IgD-negative memory B cell (primary cell): Measurements from ENCODE around the gene NPFFR1. TPM values are rescaled to one million over a fixed set of nuclear protein-coding genes. Genes with fewer than 3 reads are reported as not detected.
"Not testable (repeated sequence)": the region's sequence is repeated elsewhere in the genome, so short reads cannot be mapped to it uniquely, and the experiment has no call there.

Experiments used
- H3K27ac Mint-ChIP-seq, 3 donors: one replicate each; pipeline ENCODE4 v1.8.0; 2020 to 2022; ENCODE audit warnings: mild to moderate bottlenecking in 3 of 3, mixed read lengths in 3 of 3, moderate library complexity in 1 of 3
- H3K27me3 Mint-ChIP-seq: one replicate; pipeline ENCODE4 v1.8.0; 2021; ENCODE audit warnings: mixed read lengths
- H3K36me3 Mint-ChIP-seq: one replicate; pipeline ENCODE4 v1.8.0; 2020; ENCODE audit warnings: mild to moderate bottlenecking, mixed read lengths
- H3K4me1 Mint-ChIP-seq, 3 donors: one replicate each; pipeline ENCODE4 v1.8.0; 2020 to 2022; ENCODE audit warnings: mixed read lengths in 3 of 3, mild to moderate bottlenecking in 1 of 3
- H3K4me3 Mint-ChIP-seq, 4 donors: one replicate each; pipeline ENCODE4 v1.8.0; 2020 to 2022; ENCODE audit warnings: mild to moderate bottlenecking in 4 of 4, mixed read lengths in 4 of 4, moderate library complexity in 3 of 4
- H3K9me3 Mint-ChIP-seq, 3 donors: one replicate each; pipeline ENCODE4 v1.8.0; 2020 to 2021; ENCODE audit warnings: mixed read lengths in 3 of 3, mild to moderate bottlenecking in 1 of 3
- polyA plus RNA-seq: library from polyadenylated mRNA; unstranded; fragments of 300-500 nt; fragmentation: Illumina TruSeq; gene quantifications from one replicate; pipeline ENCODE4 v1.2.3, GENCODE V29; 2021

NPFFR1 gene
- polyA plus RNA-seq, 1 donor from 2014 or later: not detected

- not testable (repeated sequence) for H3K27ac Mint-ChIP-seq, H3K4me1 Mint-ChIP-seq, H3K4me3 Mint-ChIP-seq, H3K36me3 Mint-ChIP-seq, H3K27me3 Mint-ChIP-seq, H3K9me3 Mint-ChIP-seq
Observed at GRCh38 chr10:70239986-70240385, 43.8 kb downstream of the NPFFR1 start.

- not testable (repeated sequence) for H3K9me3 Mint-ChIP-seq, H3K27ac Mint-ChIP-seq, H3K4me3 Mint-ChIP-seq, H3K4me1 Mint-ChIP-seq, H3K36me3 Mint-ChIP-seq, H3K27me3 Mint-ChIP-seq
Observed at GRCh38 chr10:70239077-70239976, 44.5 kb downstream of the NPFFR1 start.

DNA sequence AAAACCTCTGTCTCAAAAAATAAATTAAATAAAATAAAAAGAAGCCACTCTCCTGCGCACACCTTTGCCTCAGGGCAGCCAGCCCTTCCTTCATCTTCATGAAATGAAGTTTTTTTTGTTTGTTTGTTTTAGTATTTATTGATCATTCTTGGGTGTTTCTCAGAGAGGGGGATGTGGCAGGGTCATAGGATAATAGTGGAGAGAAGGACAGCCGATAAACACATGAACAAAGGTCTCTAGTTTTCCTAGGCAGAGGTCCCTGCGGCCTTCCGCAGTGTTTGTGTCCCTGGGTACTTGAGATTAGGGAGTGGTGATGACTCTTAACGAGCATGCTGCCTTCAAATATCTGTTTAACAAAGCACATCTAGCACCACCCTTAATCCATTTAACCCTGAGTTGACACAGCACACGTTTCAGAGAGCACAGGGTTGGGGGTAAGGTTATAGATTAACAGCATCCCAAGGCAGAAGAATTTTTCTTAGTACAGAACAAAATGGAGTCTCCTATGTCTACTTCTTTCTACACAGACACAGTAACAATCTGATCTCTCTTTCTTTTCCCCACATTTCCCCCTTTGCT is 45.8 kb downstream of the NPFFR1 start:
- not testable (repeated sequence) for H3K4me1 Mint-ChIP-seq, H3K27me3 Mint-ChIP-seq, H3K36me3 Mint-ChIP-seq, H3K27ac Mint-ChIP-seq, H3K4me3 Mint-ChIP-seq, H3K9me3 Mint-ChIP-seq

GRCh38 chr10:70234668-70235447 is 48.9 kb downstream of the NPFFR1 start:
- no peaks in the 10 kb centered on the region for H3K9me3 Mint-ChIP-seq
- H3K36me3 Mint-ChIP-seq: no peaks in the 10 kb centered on the region
- H3K4me3 Mint-ChIP-seq: peak overlapping the region in 3 of 4 donors; percentile 13 to 33 (median 22)
- H3K4me1 Mint-ChIP-seq: peaks cover 6 to 12% (median 10%) of the 10 kb centered on the region in 3 donors
- H3K27ac Mint-ChIP-seq: no peak overlapping the region
- no peaks in the 10 kb centered on the region for H3K27me3 Mint-ChIP-seq

DNA sequence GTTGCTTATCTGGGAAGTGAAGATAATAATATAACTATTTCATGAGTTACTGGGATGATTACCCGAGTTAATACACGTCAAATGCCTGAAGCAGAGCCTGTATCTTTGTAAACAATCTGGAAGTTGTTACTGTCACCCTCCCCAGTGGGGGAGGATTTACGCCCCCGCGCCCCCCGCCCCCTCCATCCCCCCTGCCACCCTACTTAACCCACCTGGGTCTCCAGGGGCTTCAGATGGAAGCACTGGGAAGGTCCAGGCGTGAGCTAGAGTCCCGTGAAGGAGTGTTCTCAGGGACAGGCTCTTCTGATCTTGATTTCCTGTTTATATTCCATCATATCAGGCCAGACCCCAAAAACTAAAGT is 49.9 kb downstream of the NPFFR1 start:
- Mint-ChIP-seq H3K4me1 (peaks cover 8 to 13% (median 10%) of the 10 kb centered on the region in 3 donors), H3K36me3 (no peaks in the 10 kb centered on the region), H3K9me3 (no peaks in the 10 kb centered on the region), H3K4me3 (peak overlapping the region; percentile 84 to 99 (median 94)), H3K27ac (peak overlapping the region; percentile 86 to 99 (median 92)), H3K27me3 (no peaks in the 10 kb centered on the region)

DNA sequence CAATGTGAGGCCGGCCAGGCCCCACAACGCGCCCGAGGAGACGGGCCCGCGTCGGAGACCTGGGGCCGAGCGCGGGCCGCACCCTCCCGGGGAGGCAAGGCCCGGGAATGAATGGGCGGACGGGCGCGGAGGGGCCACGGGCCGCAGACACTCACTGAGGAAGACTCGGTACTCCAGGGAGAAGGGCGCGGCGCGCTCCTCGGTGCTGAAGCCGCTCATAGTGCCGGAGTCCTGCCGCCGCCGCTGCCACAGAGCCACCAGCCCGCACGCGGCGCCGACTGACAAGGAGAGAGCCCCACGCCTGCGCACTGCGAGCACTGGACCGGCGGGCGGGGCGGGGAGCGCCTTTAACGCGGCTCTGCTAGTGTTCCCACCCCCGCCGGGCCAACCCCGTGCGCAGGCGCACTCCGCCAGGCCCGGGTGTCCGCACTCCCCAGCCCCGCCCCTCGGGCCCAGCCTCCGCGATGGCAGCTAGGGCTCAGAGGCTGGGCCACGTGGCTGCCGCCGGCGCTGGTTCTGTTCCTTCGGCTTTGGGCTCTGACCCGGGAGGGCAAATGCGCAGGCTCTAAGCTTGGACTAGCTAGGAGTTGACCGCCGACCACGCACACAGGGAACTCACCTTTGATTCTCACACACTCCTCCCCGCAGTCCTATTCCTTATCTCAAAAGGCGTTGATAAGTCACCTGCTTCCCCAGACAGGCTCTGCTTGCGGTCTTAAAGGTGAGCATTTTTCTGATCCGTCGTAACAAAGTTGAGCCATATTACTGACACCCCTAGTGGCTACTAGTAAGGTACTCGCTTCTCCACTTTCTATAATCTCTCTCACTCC is 50.5 kb downstream of the NPFFR1 start, which contains the start of gene PPA1:
Gene PPA1 (minus strand): TSS at position 321 of the 830 bp plus-strand sequence. CDS start 102 bp downstream, at position 219.
- no peaks in the 10 kb centered on the region for H3K36me3 Mint-ChIP-seq
- H3K4me1 Mint-ChIP-seq: peaks cover 11 to 17% (median 12%) of the 10 kb centered on the region in 3 donors
- H3K4me3 Mint-ChIP-seq: peak within 1 kb of the TSS; percentile 84 to 99 (median 94)
- H3K27me3 Mint-ChIP-seq: no peaks in the 10 kb centered on the region
- no peaks in the 10 kb centered on the region for H3K9me3 Mint-ChIP-seq
- H3K27ac Mint-ChIP-seq: peak within 1 kb of the TSS; percentile 86 to 99 (median 92)

DNA sequence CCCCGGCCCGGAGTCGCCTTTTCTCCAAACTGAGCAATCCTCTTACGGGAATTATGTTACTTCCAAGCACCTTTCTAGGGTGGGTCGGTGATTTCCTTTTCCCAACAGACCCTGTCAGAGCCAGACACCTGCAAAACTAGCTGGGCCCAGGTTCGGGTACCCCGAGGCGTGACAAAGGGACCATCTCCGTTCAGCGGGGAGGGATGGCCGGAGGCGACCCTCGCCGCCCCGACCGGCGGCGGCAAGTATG is 51.0 kb downstream of the NPFFR1 start:
- Mint-ChIP-seq H3K4me1 (peaks cover 11 to 17% (median 14%) of the 10 kb centered on the region in 3 donors), H3K27me3 (no peaks in the 10 kb centered on the region)

DNA sequence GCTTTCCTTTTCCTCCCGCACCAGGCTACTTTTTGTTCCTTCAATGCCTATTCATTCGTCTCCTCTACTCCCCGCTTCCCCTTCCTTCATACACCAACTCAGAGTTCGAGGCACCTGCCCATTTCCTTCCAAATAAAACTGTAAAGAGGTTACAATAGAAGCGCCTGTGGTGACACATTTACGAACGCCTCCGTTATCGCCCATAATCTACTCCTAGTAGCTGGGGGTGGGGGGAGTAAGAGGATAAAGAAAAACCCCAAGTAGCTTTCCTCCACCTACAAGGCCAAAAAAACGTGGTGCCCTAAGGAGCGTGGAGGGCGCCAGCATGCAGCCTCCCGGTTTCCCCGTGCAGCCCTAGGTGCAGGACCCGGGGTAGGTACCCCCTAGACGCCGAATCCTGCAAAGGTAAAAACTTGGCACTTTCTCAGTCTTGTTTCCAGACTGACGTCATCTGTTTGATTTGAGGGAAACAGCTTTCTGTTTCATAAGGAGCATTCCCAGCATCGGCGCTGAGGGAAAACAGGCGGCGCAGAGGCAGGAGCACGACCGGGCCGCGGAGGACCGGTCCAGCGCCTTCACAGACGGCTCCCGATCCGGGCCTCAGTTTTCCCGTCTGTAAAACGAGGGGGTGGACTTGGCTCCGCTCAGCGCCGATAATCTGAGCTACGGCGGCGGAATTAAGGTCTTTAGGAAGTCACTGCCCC is 51.5 kb downstream of the NPFFR1 start:
- Mint-ChIP-seq H3K4me3 (peak overlapping the region; percentile 84 to 99 (median 94)), H3K27me3 (no peaks in the 10 kb centered on the region), H3K36me3 (no peaks in the 10 kb centered on the region), H3K9me3 (no peaks in the 10 kb centered on the region), H3K27ac (peak overlapping the region; percentile 17 to 81 (median 73)), H3K4me1 (peaks cover 11 to 17% (median 14%) of the 10 kb centered on the region in 3 donors)

More for the DNA sequence above, 51.0 kb downstream of the NPFFR1 start:
- Mint-ChIP-seq H3K36me3 (no peaks in the 10 kb centered on the region), H3K27ac (peak overlapping the region; percentile 17 to 81 (median 73)), H3K4me3 (peak overlapping the region; percentile 84 to 99 (median 94)), H3K9me3 (no peaks in the 10 kb centered on the region)

GRCh38 chr10:70228491-70228890 is 55.3 kb downstream of the NPFFR1 start:
- H3K4me3 Mint-ChIP-seq: peak overlapping the region in 1 of 4 donors; percentile 35
- peak overlapping the region in 2 of 3 donors; percentile 39 to 51 for H3K27ac Mint-ChIP-seq
- H3K27me3 Mint-ChIP-seq: no peaks in the 10 kb centered on the region
- H3K9me3 Mint-ChIP-seq: no peaks in the 10 kb centered on the region
- H3K36me3 Mint-ChIP-seq: no peaks in the 10 kb centered on the region
- peaks cover 16 to 22% (median 21%) of the 10 kb centered on the region in 3 donors for H3K4me1 Mint-ChIP-seq

DNA sequence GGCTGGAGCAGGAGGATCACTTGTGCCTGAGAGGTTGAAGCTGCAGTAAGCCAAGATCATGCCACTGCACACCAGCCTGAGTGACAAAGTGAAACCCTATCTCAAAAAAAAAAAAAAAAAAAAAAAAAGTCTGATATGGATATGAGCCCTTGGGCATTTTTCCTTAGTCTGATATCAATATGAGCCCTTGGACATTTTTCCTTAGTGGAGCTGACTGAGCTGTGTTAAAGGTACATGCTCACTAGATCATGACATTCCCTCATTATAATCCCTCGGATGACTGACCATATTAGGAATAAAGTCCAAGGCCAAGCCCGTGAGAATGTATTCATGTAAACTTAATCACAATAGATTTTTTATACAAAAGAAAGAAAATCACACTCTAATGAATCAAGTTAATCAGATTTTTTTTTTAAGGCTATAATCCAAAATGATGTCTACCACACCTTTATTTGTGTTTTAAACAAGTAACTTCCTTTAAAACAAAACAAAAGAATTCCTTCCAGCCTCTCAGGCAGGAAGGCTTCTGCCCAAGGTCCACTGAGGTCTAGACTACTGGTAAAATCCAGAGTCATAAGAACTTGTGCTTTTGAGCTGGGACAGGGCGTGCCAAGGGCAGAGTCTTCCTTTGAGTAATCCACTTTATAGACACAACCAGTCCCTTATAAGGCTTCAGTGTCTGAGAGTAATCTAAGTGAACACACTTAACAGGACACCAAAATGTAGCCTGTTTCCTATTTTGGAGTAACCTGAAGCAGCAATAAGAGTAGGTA is 56.1 kb downstream of the NPFFR1 start:
- H3K4me3 Mint-ChIP-seq: no peak overlapping the region
- H3K27ac Mint-ChIP-seq: no peak overlapping the region

DNA sequence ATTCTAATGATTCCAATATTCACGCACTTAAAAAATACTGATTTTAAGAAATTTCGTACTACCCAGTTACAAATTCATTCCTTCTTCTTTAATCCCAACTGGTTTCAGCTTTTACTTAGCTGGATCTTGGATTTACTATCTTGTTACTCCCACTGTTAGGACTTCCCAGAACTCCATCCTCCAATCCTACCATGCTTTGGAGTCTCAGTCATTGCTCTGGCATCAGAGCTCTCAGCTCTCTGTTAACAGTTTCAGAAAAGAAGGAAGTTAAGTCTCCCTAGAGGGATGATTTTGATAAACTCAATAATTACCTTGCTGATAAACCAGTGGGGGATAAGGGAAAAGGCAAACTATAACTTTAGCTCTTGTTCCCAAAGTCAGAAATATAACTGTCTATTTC is 60.1 kb downstream of the NPFFR1 start:
- Mint-ChIP-seq H3K9me3 (no peaks in the 10 kb centered on the region), H3K4me1 (peaks cover 14 to 24% (median 21%) of the 10 kb centered on the region in 3 donors), H3K4me3 (peak overlapping the region in 1 of 4 donors; percentile 17), H3K27me3 (no peaks in the 10 kb centered on the region), H3K36me3 (peaks cover 6% of the 10 kb centered on the region), H3K27ac (no peak overlapping the region)

More for the DNA sequence above, 56.1 kb downstream of the NPFFR1 start:
- Mint-ChIP-seq H3K36me3 (no peaks in the 10 kb centered on the region), H3K4me1 (peaks cover 16 to 24% (median 23%) of the 10 kb centered on the region in 3 donors), H3K27me3 (no peaks in the 10 kb centered on the region), H3K9me3 (no peaks in the 10 kb centered on the region)

GRCh38 chr10:70222811-70223447 is 60.9 kb downstream of the NPFFR1 start:
- not testable (repeated sequence) for H3K27ac Mint-ChIP-seq

DNA sequence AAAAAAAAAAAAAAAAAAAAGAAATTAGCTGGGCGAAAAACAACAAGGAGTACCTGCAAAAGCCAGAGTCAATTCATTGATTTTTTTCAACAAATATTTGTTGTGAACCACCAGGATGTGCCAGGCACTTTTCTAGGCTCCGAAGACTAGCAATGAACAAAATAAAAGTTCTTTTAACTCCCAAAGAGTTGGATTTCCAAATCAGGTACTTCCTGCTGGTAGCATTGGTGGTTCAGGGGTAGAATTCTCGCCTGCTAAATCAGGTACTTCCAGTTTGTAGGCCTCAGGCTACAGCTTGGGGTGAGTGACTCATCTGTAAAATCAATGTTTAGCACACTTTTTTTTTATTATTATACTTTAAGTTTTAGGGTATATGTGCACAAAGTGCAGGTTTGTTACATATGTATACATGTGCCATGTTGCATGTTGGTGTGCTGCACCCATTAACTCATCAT is 61.4 kb downstream of the NPFFR1 start:
- H3K4me3 Mint-ChIP-seq: no peak overlapping the region
- no peaks in the 10 kb centered on the region for H3K27me3 Mint-ChIP-seq
- H3K27ac Mint-ChIP-seq: no peak overlapping the region

More at GRCh38 chr10:70222811-70223447, 60.9 kb downstream of the NPFFR1 start:
- not testable (repeated sequence) for H3K4me3 Mint-ChIP-seq, H3K36me3 Mint-ChIP-seq, H3K27me3 Mint-ChIP-seq, H3K9me3 Mint-ChIP-seq
- H3K4me1 Mint-ChIP-seq: peaks cover 12 to 22% (median 19%) of the 10 kb centered on the region in 3 donors

More for the DNA sequence above, 61.4 kb downstream of the NPFFR1 start:
- peaks cover 12 to 21% (median 19%) of the 10 kb centered on the region in 3 donors for H3K4me1 Mint-ChIP-seq
- no peaks in the 10 kb centered on the region for H3K9me3 Mint-ChIP-seq
- peaks cover 6% of the 10 kb centered on the region for H3K36me3 Mint-ChIP-seq
